ENCODE results near the gene ZSCAN5A.
"Not testable (repeated sequence)": the region's sequence is repeated elsewhere in the genome, so short reads cannot be mapped to it uniquely, and the experiment has no call there.

The ZSCAN5A gene

GRCh38 chr19:56312787-56313657 is 1.6 kb downstream of the ZSCAN5A start:
- DNase-seq (ENCODE audit: insufficient read length, low spot score): no peak
- FAIRE-seq: no peak
- TF ChIP-seq TAF1 (IDR thresholded peaks at IDR 0.05; ENCODE audit: low read depth, low read length): no peak
- TF ChIP-seq PAX5 (IDR thresholded peaks at IDR 0.05; ENCODE audit: insufficient read depth, low read length, severe bottlenecking): no peak
- TF ChIP-seq POU2F2 (IDR thresholded peaks at IDR 0.05; ENCODE audit: low read depth, low read length): no peak
- no peak for TF ChIP-seq POLR2AphosphoS5 (IDR thresholded peaks at IDR 0.05; ENCODE audit: low read depth, low read length)
- TF ChIP-seq POLR2A (IDR thresholded peaks at IDR 0.05; ENCODE audit: low read depth, low read length): no peak
- TF ChIP-seq SPI1 (IDR thresholded peaks at IDR 0.05; ENCODE audit: low read depth, low read length): no peak

GRCh38 chr19:56312342-56312741 is 2.3 kb downstream of the ZSCAN5A start:
- FAIRE-seq: no peak
- TF ChIP-seq PAX5 (IDR thresholded peaks at IDR 0.05; ENCODE audit: insufficient read depth, low read length, severe bottlenecking) (no peak), POU2F2 (IDR thresholded peaks at IDR 0.05; ENCODE audit: low read depth, low read length) (no peak), POLR2A (IDR thresholded peaks at IDR 0.05; ENCODE audit: low read depth, low read length) (no peak), POLR2AphosphoS5 (IDR thresholded peaks at IDR 0.05; ENCODE audit: low read depth, low read length) (no peak), TAF1 (IDR thresholded peaks at IDR 0.05; ENCODE audit: low read depth, low read length) (no peak), SPI1 (IDR thresholded peaks at IDR 0.05; ENCODE audit: low read depth, low read length) (no peak)

GRCh38 chr19:56310462-56310861 is 4.2 kb downstream of the ZSCAN5A start:
- TF ChIP-seq TAF1 (IDR thresholded peaks at IDR 0.05; ENCODE audit: low read depth, low read length): no peak
- no peak for TF ChIP-seq POLR2AphosphoS5 (IDR thresholded peaks at IDR 0.05; ENCODE audit: low read depth, low read length)
- TF ChIP-seq SPI1 (IDR thresholded peaks at IDR 0.05; ENCODE audit: low read depth, low read length): no peak
- TF ChIP-seq POLR2A (IDR thresholded peaks at IDR 0.05; ENCODE audit: low read depth, low read length): no peak
- no peak for TF ChIP-seq PAX5 (IDR thresholded peaks at IDR 0.05; ENCODE audit: insufficient read depth, low read length, severe bottlenecking)
- TF ChIP-seq POU2F2 (IDR thresholded peaks at IDR 0.05; ENCODE audit: low read depth, low read length): no peak
- FAIRE-seq (no peak), DNase-seq (ENCODE audit: insufficient read length, low spot score) (no peak)

More at GRCh38 chr19:56312342-56312741, 2.3 kb downstream of the ZSCAN5A start:
- DNase-seq (ENCODE audit: insufficient read length, low spot score): no peak

GRCh38 chr19:56309511-56310185 is 5.0 kb downstream of the ZSCAN5A start:
- DNase-seq (ENCODE audit: insufficient read length, low spot score) (peak; percentile 31), FAIRE-seq (peak; percentile 31)
- TF ChIP-seq POLR2A (IDR thresholded peaks at IDR 0.05; ENCODE audit: low read depth, low read length) (no peak), SPI1 (IDR thresholded peaks at IDR 0.05; ENCODE audit: low read depth, low read length) (no peak), PAX5 (IDR thresholded peaks at IDR 0.05; ENCODE audit: insufficient read depth, low read length, severe bottlenecking) (no peak), POLR2AphosphoS5 (IDR thresholded peaks at IDR 0.05; ENCODE audit: low read depth, low read length) (no peak), POU2F2 (IDR thresholded peaks at IDR 0.05; ENCODE audit: low read depth, low read length) (no peak), TAF1 (IDR thresholded peaks at IDR 0.05; ENCODE audit: low read depth, low read length) (no peak)

GRCh38 chr19:56308792-56309191 is 5.8 kb downstream of the ZSCAN5A start:
- no peak for TF ChIP-seq SPI1 (IDR thresholded peaks at IDR 0.05; ENCODE audit: low read depth, low read length)
- no peak for TF ChIP-seq POLR2A (IDR thresholded peaks at IDR 0.05; ENCODE audit: low read depth, low read length)
- no peak for TF ChIP-seq TAF1 (IDR thresholded peaks at IDR 0.05; ENCODE audit: low read depth, low read length)
- no peak for TF ChIP-seq PAX5 (IDR thresholded peaks at IDR 0.05; ENCODE audit: insufficient read depth, low read length, severe bottlenecking)
- no peak for TF ChIP-seq POU2F2 (IDR thresholded peaks at IDR 0.05; ENCODE audit: low read depth, low read length)
- no peak for TF ChIP-seq POLR2AphosphoS5 (IDR thresholded peaks at IDR 0.05; ENCODE audit: low read depth, low read length)
- FAIRE-seq: no peak

GRCh38 chr19:56307062-56307461 is 7.6 kb downstream of the ZSCAN5A start:
- FAIRE-seq; DNase-seq (ENCODE audit: insufficient read length, low spot score): not testable (repeated sequence)

More at GRCh38 chr19:56308792-56309191, 5.8 kb downstream of the ZSCAN5A start:
- DNase-seq (ENCODE audit: insufficient read length, low spot score): no peak

- TF ChIP-seq POLR2AphosphoS5 (IDR thresholded peaks at IDR 0.05; ENCODE audit: low read depth, low read length) (no peak), PAX5 (IDR thresholded peaks at IDR 0.05; ENCODE audit: insufficient read depth, low read length, severe bottlenecking) (no peak), TAF1 (IDR thresholded peaks at IDR 0.05; ENCODE audit: low read depth, low read length) (no peak), POLR2A (IDR thresholded peaks at IDR 0.05; ENCODE audit: low read depth, low read length) (no peak), SPI1 (IDR thresholded peaks at IDR 0.05; ENCODE audit: low read depth, low read length) (no peak), POU2F2 (IDR thresholded peaks at IDR 0.05; ENCODE audit: low read depth, low read length) (no peak)
- FAIRE-seq (no peak), DNase-seq (ENCODE audit: insufficient read length, low spot score) (no peak)
Measured at GRCh38 chr19:56306016-56306415, 8.6 kb downstream of the ZSCAN5A start.

- DNase-seq (ENCODE audit: insufficient read length, low spot score) (no peak), FAIRE-seq (no peak)
- TF ChIP-seq POLR2AphosphoS5 (IDR thresholded peaks at IDR 0.05; ENCODE audit: low read depth, low read length) (no peak), PAX5 (IDR thresholded peaks at IDR 0.05; ENCODE audit: insufficient read depth, low read length, severe bottlenecking) (no peak), TAF1 (IDR thresholded peaks at IDR 0.05; ENCODE audit: low read depth, low read length) (no peak), POLR2A (IDR thresholded peaks at IDR 0.05; ENCODE audit: low read depth, low read length) (no peak), POU2F2 (IDR thresholded peaks at IDR 0.05; ENCODE audit: low read depth, low read length) (no peak), SPI1 (IDR thresholded peaks at IDR 0.05; ENCODE audit: low read depth, low read length) (no peak)
Measured at GRCh38 chr19:56304243-56304642, 10.4 kb downstream of the ZSCAN5A start.

- DNase-seq (ENCODE audit: insufficient read length, low spot score) (no peak), FAIRE-seq (no peak)
- TF ChIP-seq TAF1 (IDR thresholded peaks at IDR 0.05; ENCODE audit: low read depth, low read length): no peak
- no peak for TF ChIP-seq SPI1 (IDR thresholded peaks at IDR 0.05; ENCODE audit: low read depth, low read length)
- TF ChIP-seq PAX5 (IDR thresholded peaks at IDR 0.05; ENCODE audit: insufficient read depth, low read length, severe bottlenecking): no peak
- TF ChIP-seq POLR2A (IDR thresholded peaks at IDR 0.05; ENCODE audit: low read depth, low read length): no peak
- no peak for TF ChIP-seq POLR2AphosphoS5 (IDR thresholded peaks at IDR 0.05; ENCODE audit: low read depth, low read length)
- no peak for TF ChIP-seq POU2F2 (IDR thresholded peaks at IDR 0.05; ENCODE audit: low read depth, low read length)
Measured at GRCh38 chr19:56301886-56302620, 12.6 kb downstream of the ZSCAN5A start.
